ENCODE data around the gene COX8C.

DNA sequence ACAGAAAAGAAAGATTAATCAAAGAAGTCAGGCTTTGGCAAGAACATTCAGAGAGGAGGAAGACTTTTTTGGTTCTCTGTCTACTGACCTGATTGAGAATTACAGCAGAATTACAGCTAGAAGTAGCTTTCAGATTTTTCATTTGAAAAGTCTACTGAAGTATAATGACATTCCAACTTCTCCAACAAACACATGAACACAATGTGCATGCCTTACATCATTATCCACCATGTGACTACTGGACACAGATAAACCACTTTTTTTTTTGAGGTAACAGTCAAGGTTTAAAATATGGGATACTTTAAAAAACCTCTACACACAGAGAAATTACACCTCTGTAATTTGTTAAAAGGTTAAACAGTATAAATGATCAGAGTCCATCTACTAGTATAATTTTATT is 26.5 kb upstream of the COX8C start:
- TF ChIP-seq GABPA (tag; conservative IDR thresholded peaks at IDR 0.05; ENCODE audit: low read depth) = no peak
- TF ChIP-seq, protein P1, sequence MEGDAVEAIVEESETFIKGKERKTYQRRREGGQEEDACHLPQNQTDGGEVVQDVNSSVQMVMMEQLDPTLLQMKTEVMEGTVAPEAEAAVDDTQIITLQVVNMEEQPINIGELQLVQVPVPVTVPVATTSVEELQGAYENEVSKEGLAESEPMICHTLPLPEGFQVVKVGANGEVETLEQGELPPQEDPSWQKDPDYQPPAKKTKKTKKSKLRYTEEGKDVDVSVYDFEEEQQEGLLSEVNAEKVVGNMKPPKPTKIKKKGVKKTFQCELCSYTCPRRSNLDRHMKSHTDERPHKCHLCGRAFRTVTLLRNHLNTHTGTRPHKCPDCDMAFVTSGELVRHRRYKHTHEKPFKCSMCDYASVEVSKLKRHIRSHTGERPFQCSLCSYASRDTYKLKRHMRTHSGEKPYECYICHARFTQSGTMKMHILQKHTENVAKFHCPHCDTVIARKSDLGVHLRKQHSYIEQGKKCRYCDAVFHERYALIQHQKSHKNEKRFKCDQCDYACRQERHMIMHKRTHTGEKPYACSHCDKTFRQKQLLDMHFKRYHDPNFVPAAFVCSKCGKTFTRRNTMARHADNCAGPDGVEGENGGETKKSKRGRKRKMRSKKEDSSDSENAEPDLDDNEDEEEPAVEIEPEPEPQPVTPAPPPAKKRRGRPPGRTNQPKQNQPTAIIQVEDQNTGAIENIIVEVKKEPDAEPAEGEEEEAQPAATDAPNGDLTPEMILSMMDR (IDR thresholded peaks at IDR 0.05 in 2 of 3, conservative IDR thresholded peaks at IDR 0.05 in 1 of 3; ENCODE audit: insufficient read depth in 2 of 3, low read depth in 1 of 3, low read length in 3 of 3) = no peak
